H1 (cell line): Measurements from ENCODE around the gene SYT15B. TPM values are rescaled to one million over a fixed set of nuclear protein-coding genes. Genes with fewer than 3 reads are reported as not detected.
"Not testable (repeated sequence)": the region's sequence is repeated elsewhere in the genome, so short reads cannot be mapped to it uniquely, and the experiment has no call there.

Experiments
- CTCF ChIA-PET: fragments of 300-600 bp; sonication (Branson Sonifier 250); formaldehyde crosslinking; loops from one replicate; lab custom pipeline; 2021; ENCODE audit not compliant: partially characterized antibody; lab: Charles Lee
- POLR2A ChIA-PET: fragments of 300-600 bp; sonication (Branson Sonifier 250); formaldehyde crosslinking; loops from one replicate; lab custom pipeline; 2021; ENCODE audit warnings: inconsistent platforms; ENCODE audit not compliant: partially characterized antibody; lab: Charles Lee
- DNase-seq, 2 experiments: peaks; one replicate each; pipeline versions ENCODE4 v3.0.0 to v3.0.0-alpha.2; 2010 to 2022; ENCODE audit warnings: low spot score in 2 of 2, low read depth in 1 of 2, mixed read lengths in 1 of 2
- FAIRE-seq: peaks from 2 replicates; lab custom pipeline; 2011; peaks lifted over from hg19 to GRCh38; lab: Jason Lieb, UNC
- H2AFZ ChIP-seq: 2 replicates; pipeline ENCODE4 v1.8.1; 2012; ENCODE audit warnings: low read length, inconsistent platforms
- H2AK5ac ChIP-seq: 2 replicates; pipeline ENCODE4 v1.6.1; 2013; ENCODE audit warnings: low read depth, low read length
- H2BK120ac ChIP-seq: replicated peaks from 2 replicates; pipeline ENCODE3; 2013; ENCODE audit warnings: low read depth, low read length, inconsistent platforms
- H2BK12ac ChIP-seq: 2 replicates; pipeline ENCODE4 v1.6.1; 2013; ENCODE audit warnings: low read depth, low read length
- H2BK15ac ChIP-seq: 2 replicates; pipeline ENCODE4 v1.6.1; 2013; ENCODE audit warnings: low read length
- H2BK20ac ChIP-seq: 2 replicates; pipeline ENCODE4 v1.6.1; 2013; ENCODE audit warnings: low read length
- H2BK5ac ChIP-seq: 2 replicates; pipeline ENCODE4 v1.6.1; 2013; ENCODE audit warnings: low read depth, low read length
- H3K14ac ChIP-seq: 2 replicates; pipeline ENCODE4 v1.6.1; 2013; ENCODE audit warnings: inconsistent platforms; ENCODE audit not compliant: insufficient read length
- H3K18ac ChIP-seq: 2 replicates; pipeline ENCODE4 v1.6.1; 2013; ENCODE audit warnings: low read length; ENCODE audit errors: extremely low read depth
- H3K23ac ChIP-seq: 2 replicates; pipeline ENCODE4 v1.6.1; 2013; ENCODE audit warnings: inconsistent platforms; ENCODE audit not compliant: insufficient read length
- H3K23me2 ChIP-seq: 2 replicates; pipeline ENCODE4 v1.6.1; 2013; ENCODE audit warnings: low read depth, low read length
- H3K27ac ChIP-seq: 2 replicates; pipeline ENCODE4 v1.6.1; 2011; ENCODE audit warnings: low read depth, low read length, inconsistent platforms
- H3K27me3 ChIP-seq, 4 experiments: replicated peaks in 1 of 4; 1 replicate in 1 of 4; 2 replicates in 3 of 4; pipeline versions ENCODE4 v1.6.1 to v1.8.1; 2011 to 2013; ENCODE audit warnings: low read length in 3 of 4, mild to moderate bottlenecking in 3 of 4, inconsistent platforms in 2 of 4, mixed read lengths in 2 of 4, moderate library complexity in 1 of 4; ENCODE audit not compliant: control insufficient read depth in 3 of 4, insufficient read depth in 3 of 4; ENCODE audit errors: extremely low read depth in 1 of 4
- H3K36me3 ChIP-seq, 4 experiments: 2 replicates each; pipeline versions ENCODE4 v1.6.1 to v1.8.1; 2011 to 2013; ENCODE audit warnings: mild to moderate bottlenecking in 4 of 4, low read length in 3 of 4, moderate library complexity in 2 of 4, control low read depth in 1 of 4, inconsistent platforms in 1 of 4; ENCODE audit not compliant: insufficient read depth in 4 of 4, control insufficient read depth in 2 of 4
- H3K4ac ChIP-seq: replicated peaks from 2 replicates; pipeline ENCODE3; 2013; ENCODE audit warnings: low read length, low read depth, mixed read lengths, inconsistent platforms; ENCODE audit not compliant: insufficient read length
- H3K4me1 ChIP-seq, 4 experiments: replicated peaks in 1 of 4; 1 replicate in 1 of 4; 2 replicates in 3 of 4; pipeline versions ENCODE4 v1.6.1 to v1.8.1; 2011 to 2013; ENCODE audit warnings: low read length in 3 of 4, inconsistent platforms in 2 of 4, mixed read lengths in 1 of 4; ENCODE audit not compliant: insufficient read depth in 4 of 4, control insufficient read depth in 3 of 4
- H3K4me2 ChIP-seq, 2 experiments: 2 replicates each; pipeline versions ENCODE4 v1.6.1 to v1.8.1; 2011 to 2013; ENCODE audit warnings: low read depth in 2 of 2, low read length in 2 of 2, control low read depth in 1 of 2, inconsistent platforms in 1 of 2, mild to moderate bottlenecking in 1 of 2; ENCODE audit not compliant: insufficient read depth in 1 of 2
- H3K4me3 ChIP-seq, 4 experiments: fragments of 200-600, 300-600 bp in 1 of 4; sonication (generic), shearing (Covaris generic), sonication (Bioruptor Twin) in 1 of 4; 2 replicates each; pipeline versions ENCODE4 v1.5.1 to v1.8.1; 2011 to 2016; ENCODE audit warnings: low read length in 4 of 4, low read depth in 3 of 4, control low read depth in 2 of 4, inconsistent platforms in 2 of 4, mild to moderate bottlenecking in 2 of 4, mixed read lengths in 1 of 4, moderate library complexity in 1 of 4; ENCODE audit not compliant: insufficient read depth in 2 of 4; ENCODE audit errors: extremely low read depth in 1 of 4
- H3K56ac ChIP-seq: replicated peaks from 2 replicates; pipeline ENCODE3; 2013; ENCODE audit warnings: low read depth, mild to moderate bottlenecking, mixed read lengths, low read length, inconsistent platforms; ENCODE audit not compliant: insufficient read length
- H3K79me1 ChIP-seq: 2 replicates; pipeline ENCODE4 v1.6.1; 2013; ENCODE audit warnings: low read depth, low read length, control low read depth
- H3K79me2 ChIP-seq, 2 experiments: 2 replicates each; pipeline versions ENCODE4 v1.6.1 to v1.8.1; 2012 to 2013; ENCODE audit warnings: low read length in 2 of 2, mild to moderate bottlenecking in 2 of 2, inconsistent platforms in 1 of 2; ENCODE audit not compliant: insufficient read depth in 2 of 2, control insufficient read depth in 1 of 2
- H3K9ac ChIP-seq, 4 experiments: replicated peaks in 1 of 4; 1 replicate in 1 of 4; 2 replicates in 3 of 4; pipeline versions ENCODE4 v1.6.1 to v1.8.1; 2011 to 2013; ENCODE audit warnings: low read depth in 3 of 4, low read length in 3 of 4, control low read depth in 2 of 4, mild to moderate bottlenecking in 2 of 4, moderate library complexity in 2 of 4, inconsistent platforms in 1 of 4; ENCODE audit errors: extremely low read depth in 1 of 4
- H3K9me3 ChIP-seq, 2 experiments: 2 replicates each; pipeline versions ENCODE4 v1.6.1 to v1.8.1; 2012 to 2013; ENCODE audit warnings: mild to moderate bottlenecking in 2 of 2, moderate library complexity in 2 of 2, control low read depth in 1 of 2, inconsistent platforms in 1 of 2, low read depth in 1 of 2, low read length in 1 of 2, mixed read lengths in 1 of 2; ENCODE audit not compliant: insufficient read depth in 2 of 2
- H4K20me1 ChIP-seq, 2 experiments: replicated peaks in 1 of 2; 2 replicates each; pipeline versions ENCODE3 to v1.8.1; 2011 to 2013; ENCODE audit warnings: inconsistent platforms in 2 of 2, low read length in 2 of 2, mild to moderate bottlenecking in 1 of 2; ENCODE audit not compliant: insufficient read depth in 2 of 2, control insufficient read depth in 1 of 2
- H4K5ac ChIP-seq: 2 replicates; pipeline ENCODE4 v1.6.1; 2013; ENCODE audit warnings: low read length, low read depth, mixed read lengths, inconsistent platforms; ENCODE audit not compliant: insufficient read length
- H4K8ac ChIP-seq: 2 replicates; pipeline ENCODE4 v1.8.0; 2013; ENCODE audit warnings: mild to moderate bottlenecking, moderate library complexity, low read length, inconsistent platforms; ENCODE audit not compliant: insufficient read depth; ENCODE audit errors: extremely low read depth
- H4K91ac ChIP-seq: replicated peaks from 2 replicates; pipeline ENCODE3; 2013; ENCODE audit warnings: low read length, mixed read lengths, inconsistent platforms; ENCODE audit not compliant: insufficient read length
- WGBS, 2 experiments: shearing (Covaris generic) in 1 of 2; methylation state at CpG; one replicate each; pipeline versions ENCODE4 v1.1.6 to v1.1.7; 2013 to 2015; ENCODE audit warnings: low lambda C conversion rate in 2 of 2, mixed read lengths in 2 of 2, inconsistent platforms in 1 of 2, low coverage in 1 of 2, missing lambda C conversion rate in 1 of 2; ENCODE audit not compliant: insufficient replicate concordance in 2 of 2, insufficient coverage in 1 of 2, insufficient read length in 1 of 2; ENCODE audit errors: extremely low coverage in 1 of 2, missing lambda C conversion rate in 1 of 2; 5-methylcytosine and 5-hydroxymethylcytosine counted together
- polyA plus RNA-seq, 7 experiments: library from polyadenylated mRNA; depleted of rRNA in 3 of 7; stranded (reverse) in 5 of 7; unstranded in 2 of 7; fragments of >200 nt in 5 of 7; fragments of 200-250 nt in 2 of 7; gene quantifications; 1 replicate in 5 of 7; 2 replicates in 1 of 7; 4 replicates in 1 of 7; pipeline versions ENCODE4 v1.2.1 to v1.2.3, GENCODE V29; 2011 to 2013; ENCODE audit warnings: missing spikeins in 2 of 7, mixed read lengths in 2 of 7
- total RNA-seq: library from RNA; stranded (reverse); fragmentation: NEBNext Ultra II Directional; extraction: Animal tissue kit (Norgen Biotek cat#: 25700); gene quantifications from 2 replicates; pipeline ENCODE4 v1.2.1, GENCODE V29; 2021

Gene SYT15B
- total and polyA plus RNA-seq, 2 of the 8 experiments (the other 6 are each of a cell fraction or from before 2014, with no cell fraction given), result 0.17 TPM; not detected in 1

DNA sequence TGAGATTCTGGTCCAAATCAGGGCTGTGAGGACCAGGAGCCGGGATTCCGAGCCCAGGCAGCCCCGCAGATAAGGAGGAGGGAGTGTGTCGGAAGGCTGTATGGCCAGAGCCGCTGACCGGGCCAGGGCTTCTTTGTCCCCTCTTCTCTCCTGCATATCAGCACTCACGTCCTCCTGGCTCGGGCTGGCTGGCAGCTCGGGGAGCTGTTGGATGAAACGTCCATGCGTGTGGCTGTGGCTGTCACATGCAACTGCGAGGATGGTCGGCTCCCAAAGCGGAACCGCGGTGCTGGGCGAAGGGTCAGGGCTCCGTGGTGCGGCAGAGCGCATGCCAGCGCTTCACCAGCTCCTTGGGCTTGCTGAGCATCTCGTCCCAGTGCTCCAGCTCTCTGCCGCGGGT lies 9.5 kb downstream of the SYT15B start:
- H2BK12ac ChIP-seq, H3K14ac ChIP-seq, H2BK120ac ChIP-seq, H2BK5ac ChIP-seq, H3K23me2 ChIP-seq, H3K79me2 ChIP-seq, H3K27ac ChIP-seq, H4K8ac ChIP-seq, H4K5ac ChIP-seq, H2BK20ac ChIP-seq, H4K20me1 ChIP-seq, H3K27me3 ChIP-seq, H3K36me3 ChIP-seq, H3K4me1 ChIP-seq, H3K4ac ChIP-seq, CTCF ChIA-PET, H3K18ac ChIP-seq, H3K9ac ChIP-seq, H3K79me1 ChIP-seq, POLR2A ChIA-PET, H2BK15ac ChIP-seq, H2AFZ ChIP-seq, FAIRE-seq, H3K56ac ChIP-seq, DNase-seq, H3K4me2 ChIP-seq, H3K9me3 ChIP-seq, H3K23ac ChIP-seq, H3K4me3 ChIP-seq, H2AK5ac ChIP-seq, H4K91ac ChIP-seq: not testable (repeated sequence)
- WGBS, 2 experiments, result no CpG with 5 or more reads among the region's 24 CpGs

DNA sequence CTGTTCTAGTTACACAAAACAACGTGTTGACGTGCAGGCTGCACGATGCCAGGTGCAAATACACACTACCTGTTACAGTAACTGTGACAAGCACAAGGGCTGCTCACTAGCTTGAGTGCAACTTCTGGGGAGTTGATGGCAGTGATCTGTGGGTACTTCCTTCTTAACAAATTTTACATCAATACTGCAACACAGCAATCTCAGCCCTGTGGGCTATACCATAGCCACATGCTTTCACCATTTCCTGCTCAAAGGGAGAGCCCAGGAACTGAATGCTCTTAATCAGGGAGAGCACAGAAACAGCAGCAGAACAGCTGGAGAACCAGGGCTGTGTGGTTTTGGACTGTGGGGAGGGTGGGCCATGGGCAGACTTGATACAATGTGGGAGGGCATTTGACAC lies 10.2 kb downstream of the SYT15B start:
- H3K9me3 ChIP-seq, DNase-seq, H3K4me1 ChIP-seq, POLR2A ChIA-PET, H2AFZ ChIP-seq, CTCF ChIA-PET, H4K20me1 ChIP-seq, H4K8ac ChIP-seq, H3K27ac ChIP-seq, H3K18ac ChIP-seq, H3K9ac ChIP-seq, H4K5ac ChIP-seq, FAIRE-seq, H2BK120ac ChIP-seq, H2BK5ac ChIP-seq, H2BK12ac ChIP-seq, H3K27me3 ChIP-seq, H3K79me2 ChIP-seq, H3K23me2 ChIP-seq, H3K79me1 ChIP-seq, H3K23ac ChIP-seq, H3K36me3 ChIP-seq, H2BK15ac ChIP-seq, H3K56ac ChIP-seq, H2AK5ac ChIP-seq, H3K14ac ChIP-seq, H2BK20ac ChIP-seq, H4K91ac ChIP-seq, H3K4me3 ChIP-seq, H3K4ac ChIP-seq, H3K4me2 ChIP-seq: not testable (repeated sequence)
- no CpG with 5 or more reads among the region's 3 CpGs for WGBS, 2 experiments
